Measurements from ENCODE around the gene TSG101. TPM values are rescaled to one million over a fixed set of nuclear protein-coding genes. Genes with fewer than 3 reads are reported as not detected.

TSG101 gene, protein sequence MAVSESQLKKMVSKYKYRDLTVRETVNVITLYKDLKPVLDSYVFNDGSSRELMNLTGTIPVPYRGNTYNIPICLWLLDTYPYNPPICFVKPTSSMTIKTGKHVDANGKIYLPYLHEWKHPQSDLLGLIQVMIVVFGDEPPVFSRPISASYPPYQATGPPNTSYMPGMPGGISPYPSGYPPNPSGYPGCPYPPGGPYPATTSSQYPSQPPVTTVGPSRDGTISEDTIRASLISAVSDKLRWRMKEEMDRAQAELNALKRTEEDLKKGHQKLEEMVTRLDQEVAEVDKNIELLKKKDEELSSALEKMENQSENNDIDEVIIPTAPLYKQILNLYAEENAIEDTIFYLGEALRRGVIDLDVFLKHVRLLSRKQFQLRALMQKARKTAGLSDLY
- total RNA-seq: 10 to 100 TPM; 56.3 to 67.4 TPM
- 79.9 TPM for polyA plus RNA-seq (2013, experiment 1 of 2)
- polyA plus RNA-seq (2013, experiment 2 of 2): 78.1 TPM
- long read RNA-seq, experiment 1, transcript TSG101-201 (10 exons, 1,824 nt): major isoform, 18 of 38 reads
- long read RNA-seq, experiment 1, partial matches to known transcripts: 10 of 38 reads
- long read RNA-seq, experiment 1, other reads (novel, unspliced or antisense): 10 of 38 reads
- long read RNA-seq, experiment 2, transcript TSG101-201 (10 exons, 1,824 nt): major isoform, 143 of 160 reads
- long read RNA-seq, experiment 2, partial matches to known transcripts: 3 of 160 reads
- long read RNA-seq, experiment 2, other reads (novel, unspliced or antisense): 14 of 160 reads
- long read RNA-seq, experiment 3, transcript TSG101-201 (10 exons, 1,824 nt): major isoform, 293 of 326 reads
- long read RNA-seq, experiment 3, partial matches to known transcripts: 10 of 326 reads
- long read RNA-seq, experiment 3, other reads (novel, unspliced or antisense): 23 of 326 reads
- long read RNA-seq, experiment 4, transcript TSG101-201 (10 exons, 1,824 nt): major isoform, 285 of 320 reads
- long read RNA-seq, experiment 4, partial matches to known transcripts: 9 of 320 reads
- long read RNA-seq, experiment 4, other reads (novel, unspliced or antisense): 26 of 320 reads

DNA sequence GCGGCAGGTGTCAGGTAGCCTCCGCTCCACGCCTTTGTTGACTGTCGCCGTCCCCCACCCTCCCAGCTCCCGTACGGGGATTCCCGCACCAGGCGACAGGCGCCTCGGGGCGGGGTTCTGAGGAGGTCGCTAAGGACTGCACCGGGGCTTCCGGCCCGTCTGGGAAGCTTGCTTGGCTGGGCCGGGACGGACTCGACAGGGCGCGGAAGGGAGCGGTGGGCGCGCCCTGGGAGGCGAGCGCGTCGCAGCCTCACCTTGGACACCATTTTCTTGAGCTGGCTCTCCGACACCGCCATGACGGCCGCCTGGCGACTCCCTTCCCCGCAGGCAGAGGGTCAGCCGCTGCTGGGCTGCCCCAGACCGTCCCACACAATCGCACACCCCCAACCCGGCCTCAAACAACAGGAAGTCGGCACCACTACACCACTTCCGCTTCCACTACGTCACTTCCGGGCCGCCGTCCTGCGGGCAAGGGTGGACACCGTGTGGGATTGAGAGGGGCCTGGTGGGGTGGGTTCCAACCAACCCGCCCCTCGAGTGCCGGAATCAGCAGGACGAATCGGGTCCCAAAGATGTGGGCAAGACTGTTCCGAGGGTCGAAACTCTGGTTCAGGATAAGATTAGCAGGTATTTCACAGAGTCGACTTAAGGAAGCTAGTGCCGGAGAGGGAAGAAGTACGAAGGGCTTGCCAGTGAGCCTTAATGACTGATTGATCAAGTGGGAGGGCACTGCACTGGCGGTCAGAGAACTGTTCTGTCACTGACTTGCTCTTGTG lies at the start of gene TSG101:
TSS of gene TSG101 (minus strand) at position 422 of the 776 bp plus-strand sequence. CDS start at position 296, 126 bp downstream.
- Histone ChIP-seq H3K9me3 (ENCODE audit: control insufficient read depth, low read length) (no peaks in the 10 kb centered on the region), H3K4me1 (ENCODE audit: control insufficient read depth, insufficient read depth, low read length) (no peaks in the 10 kb centered on the region), H3K27me3 (ENCODE audit: control insufficient read depth, insufficient read depth, low read length, poor library complexity, severe bottlenecking) (no peaks in the 10 kb centered on the region), H3K27ac (ENCODE audit: low read depth, low read length) (peak within 1 kb of the TSS; percentile 97), H3K4me3 (ENCODE audit: low read length) (peak within 1 kb of the TSS; percentile 97), H3K9ac (ENCODE audit: extremely low read depth, low read length, poor library complexity, severe bottlenecking) (peak within 1 kb of the TSS; percentile 92), H3K36me3 (ENCODE audit: control insufficient read depth, insufficient read depth, low read length) (peaks cover 13% of the 10 kb centered on the region)
- WGBS, 2 experiments (ENCODE audit: insufficient coverage in 1 of 2, insufficient read length in 1 of 2): 0% methylated on average over 32 to 57 of the region's 57 CpGs
- Mint-ChIP-seq H3K4me1 (peaks cover 11% of the 10 kb centered on the region), H3K4me3 (peak within 1 kb of the TSS; percentile 91), H3K9me3 (no peaks in the 10 kb centered on the region), H3K36me3 (ENCODE audit: low read depth) (peaks cover 17% of the 10 kb centered on the region), H3K27ac (peak within 1 kb of the TSS; percentile 99), H3K27me3 (ENCODE audit: insufficient read depth) (no peaks in the 10 kb centered on the region)
- TF ChIP-seq, protein P1, sequence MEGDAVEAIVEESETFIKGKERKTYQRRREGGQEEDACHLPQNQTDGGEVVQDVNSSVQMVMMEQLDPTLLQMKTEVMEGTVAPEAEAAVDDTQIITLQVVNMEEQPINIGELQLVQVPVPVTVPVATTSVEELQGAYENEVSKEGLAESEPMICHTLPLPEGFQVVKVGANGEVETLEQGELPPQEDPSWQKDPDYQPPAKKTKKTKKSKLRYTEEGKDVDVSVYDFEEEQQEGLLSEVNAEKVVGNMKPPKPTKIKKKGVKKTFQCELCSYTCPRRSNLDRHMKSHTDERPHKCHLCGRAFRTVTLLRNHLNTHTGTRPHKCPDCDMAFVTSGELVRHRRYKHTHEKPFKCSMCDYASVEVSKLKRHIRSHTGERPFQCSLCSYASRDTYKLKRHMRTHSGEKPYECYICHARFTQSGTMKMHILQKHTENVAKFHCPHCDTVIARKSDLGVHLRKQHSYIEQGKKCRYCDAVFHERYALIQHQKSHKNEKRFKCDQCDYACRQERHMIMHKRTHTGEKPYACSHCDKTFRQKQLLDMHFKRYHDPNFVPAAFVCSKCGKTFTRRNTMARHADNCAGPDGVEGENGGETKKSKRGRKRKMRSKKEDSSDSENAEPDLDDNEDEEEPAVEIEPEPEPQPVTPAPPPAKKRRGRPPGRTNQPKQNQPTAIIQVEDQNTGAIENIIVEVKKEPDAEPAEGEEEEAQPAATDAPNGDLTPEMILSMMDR (conservative IDR thresholded peaks at IDR 0.05): no peak
- peak; percentile 98 for DNase-seq

DNA sequence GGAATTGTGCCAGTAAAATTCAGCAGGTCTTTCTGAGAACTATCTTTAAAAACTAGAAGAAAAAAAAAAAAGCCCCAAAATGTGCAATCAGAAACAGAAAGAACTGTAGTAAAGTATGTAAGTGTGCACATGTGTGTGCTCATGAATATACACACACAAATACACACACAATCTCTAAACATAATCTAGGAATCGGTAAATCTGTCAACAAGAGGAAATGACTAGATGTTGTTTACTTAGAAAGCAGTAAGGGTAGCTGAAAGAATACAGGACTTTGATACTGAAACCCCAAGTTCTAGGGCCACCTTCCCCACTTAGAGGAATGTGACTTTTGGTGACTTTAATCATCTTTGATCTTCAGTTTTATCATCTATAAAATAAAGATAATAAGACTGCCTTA lies 48.6 kb upstream of the TSG101 start:
- Histone ChIP-seq H3K4me1 (ENCODE audit: control insufficient read depth, insufficient read depth, low read length) (no peaks in the 10 kb centered on the region), H3K9ac (ENCODE audit: extremely low read depth, low read length, poor library complexity, severe bottlenecking) (no peak overlapping the region), H3K36me3 (ENCODE audit: control insufficient read depth, insufficient read depth, low read length) (peaks cover 8% of the 10 kb centered on the region), H3K9me3 (ENCODE audit: control insufficient read depth, low read length) (no peaks in the 10 kb centered on the region), H3K27me3 (ENCODE audit: control insufficient read depth, insufficient read depth, low read length, poor library complexity, severe bottlenecking) (no peaks in the 10 kb centered on the region), H3K27ac (ENCODE audit: low read depth, low read length) (no peak overlapping the region), H3K4me3 (ENCODE audit: low read length) (no peak overlapping the region)
- Mint-ChIP-seq H3K4me1 (peaks cover 22% of the 10 kb centered on the region), H3K36me3 (ENCODE audit: low read depth) (peaks cover 41% of the 10 kb centered on the region), H3K27me3 (ENCODE audit: insufficient read depth) (no peaks in the 10 kb centered on the region), H3K27ac (peak overlapping the region; percentile 55), H3K9me3 (peaks cover 3% of the 10 kb centered on the region), H3K4me3 (no peak overlapping the region)
- 83% methylated on average over 1 of the region's 1 CpG; no CpG with 5 or more reads in 1 of the 2 experiments for WGBS, 2 experiments (ENCODE audit: insufficient coverage in 1 of 2, insufficient read length in 1 of 2)
- DNase-seq: no peak
- TF ChIP-seq, protein P1 (conservative IDR thresholded peaks at IDR 0.05): no peak

DNA sequence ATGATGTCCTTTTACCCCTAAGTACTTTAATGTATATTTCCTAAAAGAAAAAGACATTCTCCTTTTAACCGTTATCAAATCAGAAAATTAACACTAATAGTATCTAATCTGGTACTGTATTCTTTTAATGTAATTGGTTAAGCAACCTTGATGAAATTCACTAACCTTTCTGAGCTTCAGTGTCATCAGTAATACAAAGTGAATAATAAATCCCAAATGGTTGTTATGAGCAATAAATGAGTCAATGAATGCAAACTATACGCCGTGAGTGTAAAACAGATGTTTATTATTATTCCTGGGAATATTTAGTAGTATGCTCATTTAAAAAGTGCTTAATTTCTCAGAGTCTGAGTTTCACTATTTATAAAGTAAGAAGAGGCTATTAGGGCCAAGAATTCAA lies 40.3 kb upstream of the TSG101 start:
- H3K4me3 ChIP-seq (ENCODE audit: low read length): no peak overlapping the region
- H3K27me3 ChIP-seq (ENCODE audit: control insufficient read depth, insufficient read depth, low read length, poor library complexity, severe bottlenecking): no peaks in the 10 kb centered on the region
- H3K9ac ChIP-seq (ENCODE audit: extremely low read depth, low read length, poor library complexity, severe bottlenecking): no peak overlapping the region
- H3K4me1 ChIP-seq (ENCODE audit: control insufficient read depth, insufficient read depth, low read length): no peaks in the 10 kb centered on the region
- Mint-ChIP-seq H3K36me3 (ENCODE audit: low read depth) (peaks cover 30% of the 10 kb centered on the region), H3K4me3 (no peak overlapping the region), H3K27me3 (ENCODE audit: insufficient read depth) (no peaks in the 10 kb centered on the region), H3K27ac (no peak overlapping the region), H3K9me3 (no peaks in the 10 kb centered on the region), H3K4me1 (no peaks in the 10 kb centered on the region)
- TF ChIP-seq, protein P1 (conservative IDR thresholded peaks at IDR 0.05): no peak
- no peak overlapping the region for H3K27ac ChIP-seq (ENCODE audit: low read depth, low read length)
- 92 to 95% methylated on average over 2 of the region's 3 CpGs for WGBS, 2 experiments (ENCODE audit: insufficient coverage in 1 of 2, insufficient read length in 1 of 2)
- no peak for DNase-seq
- peaks cover 29% of the 10 kb centered on the region for H3K36me3 ChIP-seq (ENCODE audit: control insufficient read depth, insufficient read depth, low read length)
- H3K9me3 ChIP-seq (ENCODE audit: control insufficient read depth, low read length): no peaks in the 10 kb centered on the region

Measured in endodermal cell (in vitro differentiated cells).